Activated naive CD4-positive, alpha-beta T cell treated with anti-CD3 and anti-CD28 coated beads for 36 hours (primary cell): ENCODE results near the gene ZNF365. TPM values are rescaled to one million over a fixed set of nuclear protein-coding genes. Genes with fewer than 3 reads are reported as not detected.
"Not testable (repeated sequence)": the region's sequence is repeated elsewhere in the genome, so short reads cannot be mapped to it uniquely, and the experiment has no call there.

Experiments
- CTCF ChIA-PET: fragments of 350-600 bp; sonication (Branson Sonifier 250); formaldehyde crosslinking; loops from one replicate; lab custom pipeline; 2021; ENCODE audit warnings: antibody characterized with exemption; lab: Charles Lee
- DNase-seq: peaks from one replicate; pipeline ENCODE4 v3.0.0-alpha.2; 2020
- H3K27ac Mint-ChIP-seq: one replicate; pipeline ENCODE4 v1.8.0; 2021; ENCODE audit warnings: mild to moderate bottlenecking, mixed read lengths
- H3K27me3 Mint-ChIP-seq: one replicate; pipeline ENCODE4 v1.8.0; 2021; ENCODE audit warnings: low read depth, mixed read lengths
- H3K36me3 Mint-ChIP-seq: one replicate; pipeline ENCODE4 v1.8.0; 2021; ENCODE audit warnings: low read depth, mixed read lengths
- H3K4me1 Mint-ChIP-seq: one replicate; pipeline ENCODE4 v1.8.0; 2021; ENCODE audit warnings: low read depth, mixed read lengths
- H3K4me3 Mint-ChIP-seq: one replicate; pipeline ENCODE4 v1.8.0; 2021; ENCODE audit warnings: mild to moderate bottlenecking, moderate library complexity, mixed read lengths
- H3K9me3 Mint-ChIP-seq: one replicate; pipeline ENCODE4 v1.8.0; 2021; ENCODE audit warnings: mixed read lengths
- intact Hi-C: fragments of 100-400 bp; cut with micrococcal nuclease; formaldehyde crosslinking; loops from one replicate; pipeline ENCODE4 v1.15.1; 2023
- total RNA-seq, 2 experiments: library from RNA; stranded (reverse); gene quantifications; one replicate each; pipeline ENCODE4 v1.2.3, GENCODE V29; 2021

The ZNF365 gene
- total RNA-seq, 2 experiments from 2014 or later = 0.10 TPM; not detected in 1

- no peak overlapping the region for H3K4me3 Mint-ChIP-seq
- CTCF ChIA-PET = interaction anchor here (0.7 kb wide), 1 partner anchor 399 kb away, joined by 3 read pairs; no protein-coding TSS in a partner anchor
- peaks cover 19% of the 10 kb centered on the region for H3K4me1 Mint-ChIP-seq
- peaks cover 3% of the 10 kb centered on the region for H3K36me3 Mint-ChIP-seq
- H3K9me3 Mint-ChIP-seq = peaks cover 40% of the 10 kb centered on the region
- peak; percentile 46 for DNase-seq
- no peak overlapping the region for H3K27ac Mint-ChIP-seq
- peaks cover 6% of the 10 kb centered on the region for H3K27me3 Mint-ChIP-seq
- intact Hi-C loops = loop anchor here (1.0 to 10.0 kb wide), 4 partner anchors 74 to 468 kb away; partner anchors contain the start of gene RTKN2
Measured at GRCh38 chr10:62352356-62352970, 21.7 kb upstream of the ZNF365 start.

GRCh38 chr10:62354916-62355315, 19.3 kb upstream of the ZNF365 start:
- CTCF ChIA-PET = no interaction called here
- no peaks in the 10 kb centered on the region for H3K27me3 Mint-ChIP-seq
- intact Hi-C loops = loop anchor here (5.0 to 10.0 kb wide), 3 partner anchors 88 to 470 kb away; partner anchors contain the start of gene RTKN2
- DNase-seq = no peak
- peaks cover 27% of the 10 kb centered on the region for H3K4me1 Mint-ChIP-seq
- H3K9me3 Mint-ChIP-seq = peaks cover 39% of the 10 kb centered on the region
- peaks cover 3% of the 10 kb centered on the region for H3K36me3 Mint-ChIP-seq
- no peak overlapping the region for H3K27ac Mint-ChIP-seq
- H3K4me3 Mint-ChIP-seq = no peak overlapping the region

- CTCF ChIA-PET = no interaction called here
- intact Hi-C loops = loop anchor here (10.0 kb wide), 1 partner anchor 472 kb away; no protein-coding TSS in a partner anchor
- no peak overlapping the region for H3K4me3 Mint-ChIP-seq
Measured at GRCh38 chr10:62356447-62356846, 17.7 kb upstream of the ZNF365 start.

DNA sequence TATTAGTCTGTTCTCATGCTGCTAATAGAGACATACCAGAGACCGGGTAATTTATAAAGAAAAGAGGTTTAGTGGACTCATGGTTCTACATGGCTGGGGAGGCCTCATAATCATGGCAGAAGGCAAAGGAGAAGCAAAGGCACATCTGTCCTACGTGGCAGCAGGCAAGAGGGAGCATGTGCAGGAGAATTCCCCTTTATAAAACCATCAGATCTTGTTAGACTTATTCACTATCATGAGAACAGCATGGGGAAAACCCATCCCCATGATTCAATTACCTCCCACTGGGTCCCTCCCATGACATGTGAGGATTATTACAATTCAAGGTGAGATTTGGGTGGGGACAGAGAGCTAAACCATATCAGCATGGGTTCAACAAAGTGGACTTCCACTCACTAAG, 16.0 kb upstream of the ZNF365 start:
- H3K27me3 Mint-ChIP-seq, H3K27ac Mint-ChIP-seq, H3K36me3 Mint-ChIP-seq, CTCF ChIA-PET, H3K4me3 Mint-ChIP-seq: not testable (repeated sequence)
- DNase-seq = peak; percentile 8
- peaks cover 12% of the 10 kb centered on the region for H3K9me3 Mint-ChIP-seq
- intact Hi-C loops = loop anchor here (10.0 kb wide), 1 partner anchor 473 kb away; no protein-coding TSS in a partner anchor
- H3K4me1 Mint-ChIP-seq = peaks cover 13% of the 10 kb centered on the region

More at GRCh38 chr10:62356447-62356846, 17.7 kb upstream of the ZNF365 start:
- no peak for DNase-seq
- Mint-ChIP-seq H3K4me1 (peaks cover 27% of the 10 kb centered on the region), H3K36me3 (no peaks in the 10 kb centered on the region), H3K27ac (no peak overlapping the region), H3K27me3 (no peaks in the 10 kb centered on the region), H3K9me3 (peaks cover 28% of the 10 kb centered on the region)

DNA sequence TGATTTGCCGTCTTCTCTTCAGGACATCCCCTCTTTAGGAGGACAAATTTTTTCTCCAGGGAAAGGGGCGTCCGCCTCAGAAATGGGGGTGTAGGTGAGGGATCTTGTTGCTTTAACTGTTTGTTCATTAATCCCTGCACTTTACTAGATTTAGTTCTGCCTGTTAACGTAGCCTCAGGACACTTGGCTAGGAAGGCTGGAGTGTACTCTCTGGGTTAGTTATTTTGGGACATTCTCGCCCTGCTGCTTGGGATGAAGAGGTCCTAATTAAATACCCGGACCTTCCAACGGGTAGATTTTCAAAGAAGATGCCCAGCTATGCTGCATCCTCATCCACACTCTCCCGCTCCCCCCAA, 552 bp upstream of the ZNF365 start:
- intact Hi-C loops = no loop called here
- Mint-ChIP-seq H3K4me1 (peaks cover 7% of the 10 kb centered on the region), H3K36me3 (no peaks in the 10 kb centered on the region), H3K4me3 (peak overlapping the region; percentile 67), H3K9me3 (no peaks in the 10 kb centered on the region), H3K27me3 (peaks cover 26% of the 10 kb centered on the region), H3K27ac (no peak overlapping the region)
- DNase-seq = no peak
- CTCF ChIA-PET = interaction anchor here (0.6 to 1.4 kb wide), 2 partner anchors 109 to 406 kb away, joined by 3 read pairs; no protein-coding TSS in a partner anchor

DNA sequence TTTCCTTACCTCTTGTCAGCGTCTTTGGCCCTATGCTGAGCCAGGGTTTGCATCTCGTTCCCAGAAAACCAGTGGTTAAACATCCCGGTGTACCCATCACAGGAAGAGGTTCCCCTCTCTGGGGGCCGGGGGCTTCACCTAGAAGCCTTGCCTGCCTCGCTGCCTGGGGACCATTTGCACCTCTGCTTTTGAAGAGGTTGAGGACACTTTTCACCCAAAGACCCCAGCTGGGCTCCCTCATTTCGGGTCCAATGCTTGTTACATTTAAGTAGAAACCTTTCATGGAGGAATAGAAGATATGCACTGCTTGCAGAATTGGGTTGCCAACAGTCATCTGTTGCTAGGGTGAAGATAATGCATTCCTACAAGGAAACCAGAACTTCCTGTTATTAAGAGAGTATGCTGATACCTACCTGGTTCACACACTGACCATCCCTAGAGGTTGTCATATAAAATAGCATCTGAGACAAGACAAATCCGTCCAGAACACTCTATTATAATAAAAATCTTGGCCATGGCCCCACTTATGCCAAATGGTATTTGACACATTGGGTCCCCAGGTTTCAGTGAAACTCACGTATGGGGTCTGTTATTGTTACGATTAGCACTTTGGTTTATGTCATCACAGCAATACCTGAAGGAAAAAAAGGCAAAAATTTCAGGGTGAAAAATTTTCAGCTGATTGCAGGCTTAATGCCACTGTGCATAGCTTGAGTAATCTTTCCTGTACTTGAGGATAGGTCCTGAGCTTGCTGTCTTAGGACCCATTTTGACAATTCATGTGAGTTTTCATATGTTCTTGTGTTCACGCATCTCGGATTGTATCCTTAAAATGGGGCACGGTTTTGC, 917 bp downstream of the ZNF365 start:
- Mint-ChIP-seq H3K27me3 (peaks cover 26% of the 10 kb centered on the region), H3K36me3 (no peaks in the 10 kb centered on the region), H3K27ac (no peak overlapping the region), H3K9me3 (no peaks in the 10 kb centered on the region), H3K4me1 (peaks cover 7% of the 10 kb centered on the region), H3K4me3 (peak overlapping the region; percentile 66)
- intact Hi-C loops = no loop called here
- CTCF ChIA-PET = interaction anchor here (0.7 kb wide), 1 partner anchor 122 kb away, joined by 3 read pairs; no protein-coding TSS in a partner anchor
- DNase-seq = no peak

DNA sequence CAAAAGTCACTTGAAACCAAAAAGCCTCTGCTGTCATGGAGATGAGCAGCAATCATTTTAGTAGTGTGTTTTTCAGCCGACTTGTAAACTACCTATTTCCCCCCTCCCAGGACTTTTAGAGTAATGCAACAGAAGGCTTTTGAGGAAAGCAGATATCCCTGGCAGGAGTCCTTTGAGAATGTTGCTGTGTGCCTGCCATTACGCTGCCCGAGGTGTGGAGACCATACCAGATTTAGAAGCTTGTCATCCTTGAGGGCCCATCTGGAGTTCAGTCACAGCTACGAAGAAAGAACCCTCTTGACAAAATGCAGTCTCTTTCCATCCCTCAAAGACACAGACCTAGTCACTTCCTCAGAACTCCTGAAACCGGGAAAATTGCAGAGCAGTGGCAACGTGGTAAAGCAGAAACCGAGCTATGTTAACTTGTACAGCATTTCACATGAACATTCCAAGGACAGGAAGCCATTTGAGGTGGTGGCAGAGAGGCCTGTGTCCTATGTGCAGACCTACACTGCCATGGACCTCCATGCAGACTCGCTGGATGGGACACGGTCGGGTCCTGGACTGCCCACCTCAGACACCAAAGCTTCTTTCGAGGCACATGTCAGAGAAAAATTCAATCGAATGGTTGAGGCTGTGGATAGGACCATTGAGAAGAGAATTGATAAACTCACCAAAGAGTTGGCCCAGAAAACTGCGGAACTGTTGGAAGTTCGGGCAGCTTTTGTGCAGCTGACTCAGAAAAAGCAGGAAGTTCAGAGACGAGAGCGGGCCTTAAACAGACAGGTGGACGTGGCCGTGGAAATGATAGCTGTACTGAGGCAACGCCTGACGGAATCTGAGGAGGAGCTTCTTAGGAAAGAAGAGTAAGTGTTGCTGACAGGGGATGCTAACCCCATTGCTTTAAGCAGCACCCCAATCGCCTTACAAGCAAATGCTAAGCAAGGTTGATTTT, 2.2 kb downstream of the ZNF365 start:
- H3K27ac Mint-ChIP-seq = no peak overlapping the region
- no peaks in the 10 kb centered on the region for H3K9me3 Mint-ChIP-seq
- CTCF ChIA-PET = interaction anchor here (0.7 kb wide), 1 partner anchor 124 kb away, joined by 3 read pairs; no protein-coding TSS in a partner anchor
- H3K27me3 Mint-ChIP-seq = peaks cover 26% of the 10 kb centered on the region
- no peak overlapping the region for H3K4me3 Mint-ChIP-seq
- H3K4me1 Mint-ChIP-seq = peaks cover 7% of the 10 kb centered on the region
- H3K36me3 Mint-ChIP-seq = no peaks in the 10 kb centered on the region
- intact Hi-C loops = no loop called here
- DNase-seq = no peak

DNA sequence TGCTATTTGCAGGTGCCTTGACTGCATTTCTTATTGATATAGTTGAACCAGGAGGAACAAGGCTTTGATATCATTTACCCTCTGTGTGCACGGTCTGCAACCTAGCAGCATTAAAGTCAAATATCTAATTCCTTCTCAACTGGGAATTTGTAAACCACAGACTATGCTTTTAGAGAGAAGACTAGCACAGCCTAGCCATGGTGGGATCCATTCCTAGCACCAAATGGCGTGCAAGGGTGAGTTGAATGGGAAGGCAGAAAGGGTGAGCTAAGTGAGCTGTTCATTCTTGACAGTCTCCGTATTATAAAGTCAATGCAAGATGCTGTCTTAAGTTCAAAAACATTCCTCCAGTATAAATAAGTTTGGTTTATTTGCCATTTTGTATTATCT, 2.9 kb downstream of the ZNF365 start:
- intact Hi-C loops = no loop called here
- H3K4me3 Mint-ChIP-seq = no peak overlapping the region
- H3K36me3 Mint-ChIP-seq = no peaks in the 10 kb centered on the region
- H3K9me3 Mint-ChIP-seq = no peaks in the 10 kb centered on the region
- H3K4me1 Mint-ChIP-seq = peaks cover 7% of the 10 kb centered on the region
- no peak overlapping the region for H3K27ac Mint-ChIP-seq
- H3K27me3 Mint-ChIP-seq = peaks cover 26% of the 10 kb centered on the region
- DNase-seq = no peak
- CTCF ChIA-PET = no interaction called here

DNA sequence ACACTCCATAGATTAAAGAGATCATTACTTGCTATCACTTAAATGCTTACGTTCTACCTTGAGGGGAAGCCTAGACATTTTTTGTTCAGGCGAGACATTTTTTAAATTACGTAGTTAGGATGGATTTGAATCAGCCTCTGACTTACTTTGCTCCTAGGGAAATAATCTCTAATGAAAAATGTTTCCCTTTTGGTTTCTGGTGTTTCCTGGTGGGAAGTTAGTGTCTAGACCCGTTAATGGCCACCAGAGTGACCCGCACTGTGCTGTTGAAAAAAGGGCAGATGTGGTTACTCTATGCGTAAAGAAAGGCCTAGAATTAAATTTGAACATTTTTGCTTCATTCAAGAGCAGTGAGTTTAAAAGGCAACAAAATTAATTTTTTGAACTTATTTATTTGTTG, 3.8 kb downstream of the ZNF365 start:
- intact Hi-C loops = no loop called here
- Mint-ChIP-seq H3K4me3 (no peak overlapping the region), H3K4me1 (peaks cover 7% of the 10 kb centered on the region), H3K9me3 (no peaks in the 10 kb centered on the region), H3K27me3 (peaks cover 24% of the 10 kb centered on the region), H3K27ac (no peak overlapping the region), H3K36me3 (no peaks in the 10 kb centered on the region)
- CTCF ChIA-PET = no interaction called here
- no peak for DNase-seq

GRCh38 chr10:62378877-62379276, 4.7 kb downstream of the ZNF365 start:
- intact Hi-C loops, H3K4me3 Mint-ChIP-seq, H3K9me3 Mint-ChIP-seq, H3K36me3 Mint-ChIP-seq, H3K4me1 Mint-ChIP-seq, H3K27ac Mint-ChIP-seq, CTCF ChIA-PET, DNase-seq: not testable (repeated sequence)
- peaks cover 19% of the 10 kb centered on the region for H3K27me3 Mint-ChIP-seq

DNA sequence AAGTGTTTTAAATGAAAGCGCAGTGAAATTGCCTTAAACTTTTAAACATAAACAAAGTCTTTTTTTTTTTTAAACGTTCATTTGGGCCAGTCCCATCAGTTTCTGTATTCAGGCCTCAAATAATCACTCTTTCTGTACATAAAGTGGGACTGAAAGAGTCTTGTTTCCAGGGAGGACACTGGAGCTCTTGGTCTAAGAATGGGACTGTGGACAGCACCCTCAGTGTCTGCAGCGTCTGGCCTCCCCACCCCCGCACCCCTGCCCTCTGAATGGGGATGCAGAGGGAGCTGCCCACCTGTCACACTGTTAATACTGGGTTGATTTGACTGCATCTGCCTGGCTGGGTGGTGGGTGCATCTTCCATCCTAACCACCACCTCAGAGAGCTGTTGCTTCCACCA, 5.2 kb downstream of the ZNF365 start:
- Mint-ChIP-seq H3K27me3 (peaks cover 17% of the 10 kb centered on the region), H3K4me3 (no peak overlapping the region), H3K9me3 (no peaks in the 10 kb centered on the region), H3K36me3 (no peaks in the 10 kb centered on the region), H3K27ac (no peak overlapping the region), H3K4me1 (peaks cover 6% of the 10 kb centered on the region)
- DNase-seq = no peak
- CTCF ChIA-PET = no interaction called here
- intact Hi-C loops = no loop called here

DNA sequence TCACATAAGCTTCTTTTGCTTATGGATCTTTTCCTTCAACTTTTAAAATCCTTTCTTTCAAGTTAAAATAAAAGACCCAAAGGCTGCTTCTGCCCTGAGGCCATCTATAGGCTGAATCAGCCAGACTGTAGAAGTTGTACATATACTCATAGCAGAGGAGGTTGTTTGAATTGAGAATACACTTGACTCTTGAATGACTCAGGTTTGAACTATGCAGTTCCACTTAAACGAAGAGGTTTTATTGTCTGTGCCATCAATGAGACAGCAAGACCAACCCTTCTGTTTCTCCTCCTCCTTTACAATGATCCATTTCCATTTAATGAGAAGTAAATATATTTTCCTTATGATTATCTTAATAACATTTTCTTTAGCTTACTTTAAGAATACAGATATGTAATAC, 5.8 kb downstream of the ZNF365 start:
- Mint-ChIP-seq H3K4me1 (peaks cover 8% of the 10 kb centered on the region), H3K36me3 (no peaks in the 10 kb centered on the region), H3K4me3 (no peak overlapping the region), H3K9me3 (no peaks in the 10 kb centered on the region), H3K27me3 (peaks cover 13% of the 10 kb centered on the region), H3K27ac (no peak overlapping the region)
- CTCF ChIA-PET = interaction anchor here (0.6 kb wide), 1 partner anchor 37 kb away, joined by 7 read pairs; no protein-coding TSS in a partner anchor
- intact Hi-C loops = no loop called here
- DNase-seq = no peak
